ENCODE data around the gene OPN1MW.

DNA sequence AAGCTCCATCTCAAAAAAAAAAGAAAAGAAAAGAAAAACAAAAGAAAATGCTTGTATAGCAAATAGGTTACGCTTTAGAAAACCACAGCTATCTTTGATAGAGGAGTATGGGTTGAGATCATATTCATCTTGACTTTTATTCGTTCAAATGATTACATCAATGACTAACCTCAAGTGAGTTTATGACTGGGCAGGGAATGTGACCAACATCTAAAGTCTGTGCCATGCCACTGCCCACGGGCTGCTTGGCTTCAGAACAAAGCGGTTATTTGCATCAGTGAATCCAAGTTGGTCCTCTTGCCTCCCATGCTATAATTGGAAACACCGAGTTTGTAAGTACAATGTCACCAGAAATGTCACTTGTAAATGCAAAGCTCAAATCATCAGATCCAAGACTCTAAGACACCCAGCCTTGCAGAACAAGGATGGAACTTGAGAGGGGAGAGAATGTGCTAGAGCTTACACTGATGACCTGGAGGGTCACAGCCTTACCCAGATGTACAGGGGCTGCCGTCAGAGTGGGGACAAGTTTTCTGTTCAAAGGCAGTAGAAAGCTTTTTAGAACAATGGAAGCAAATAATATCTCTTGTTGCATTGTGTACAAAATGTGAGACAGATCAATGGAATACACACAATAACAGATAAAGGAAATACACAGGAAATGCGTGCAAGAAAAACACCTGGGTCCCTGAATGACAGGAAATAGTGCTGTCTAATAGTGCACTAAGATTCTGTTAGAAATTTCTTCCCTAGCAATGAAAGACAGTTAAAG lies 46.8 kb upstream of the OPN1MW start:
- TF ChIP-seq YY1 (IDR thresholded peaks at IDR 0.05; ENCODE audit: insufficient read depth, insufficient replicate concordance, low read depth, low read length) (no peak), TOE1 (CRISPR knock-in tag; IDR thresholded peaks at IDR 0.05) (no peak), ZNF207 (IDR thresholded peaks at IDR 0.05; ENCODE audit: borderline replicate concordance) (no peak), CTCF (CRISPR knock-in tag; IDR thresholded peaks at IDR 0.05) (no peak), ETV6 (CRISPR knock-in tag; conservative IDR thresholded peaks at IDR 0.05) (no peak), ZNF619 (CRISPR knock-in tag; IDR thresholded peaks at IDR 0.05) (no peak), MXI1 (IDR thresholded peaks at IDR 0.05; ENCODE audit: borderline replicate concordance, low read depth, low read length) (no peak), U2AF1 (optimal IDR thresholded peaks at IDR 0.05; ENCODE audit: low read depth, low read length) (no peak), ZNF34 (CRISPR knock-in tag; IDR thresholded peaks at IDR 0.05; ENCODE audit: borderline replicate concordance) (no peak), ZNF10 (CRISPR knock-in tag; IDR thresholded peaks at IDR 0.05; ENCODE audit: borderline replicate concordance, low read depth) (no peak)

Measured in HepG2 (cell line).